Left renal pelvis (tissue), 4 donors: ENCODE results near the gene DNAJC9. TPM values are rescaled to one million over a fixed set of nuclear protein-coding genes. Genes with fewer than 3 reads are reported as not detected.

Source experiments
- polyA plus RNA-seq, 4 donors: library from polyadenylated mRNA; unstranded; fragments of 120-200 nt; gene quantifications; one replicate each; pipeline ENCODE4 v1.2.1, GENCODE V29; 2013; ENCODE audit not compliant: insufficient read length in 4 of 4

Gene DNAJC9
- polyA plus RNA-seq, 4 donors, result 28.1 to 38.8 (median 33.0) TPM

Other genes starting within 250 kb of the DNAJC9 start
- 100 to 1,000 TPM in 1 of 4 donors, 10 to 100 TPM in 3; 74.6 to 114 (median 88.6) TPM for gene P4HA1, start 150.4 kb downstream of the DNAJC9 start, polyA plus RNA-seq
- gene NUDT13, start 136.8 kb downstream of the DNAJC9 start, polyA plus RNA-seq, result 1 to 10 TPM; 2.9 to 9.4 (median 5.9) TPM
- 10 to 100 TPM; 34.9 to 44.0 (median 39.1) TPM for gene ECD, start 79.2 kb downstream of the DNAJC9 start, polyA plus RNA-seq
- 10 to 100 TPM; 41.6 to 52.5 (median 43.1) TPM for gene FAM149B1, start 79.1 kb downstream of the DNAJC9 start, polyA plus RNA-seq
- gene MRPS16, start 5.4 kb upstream of the DNAJC9 start, polyA plus RNA-seq, result 10 to 100 TPM; 60.8 to 93.7 (median 76.2) TPM
- gene CFAP70, start 111.6 kb upstream of the DNAJC9 start, polyA plus RNA-seq, result 10 to 100 TPM in 3 of 4 donors, 1 to 10 TPM in 1; 2.7 to 24.5 (median 14.5) TPM
- gene ANXA7, start 166.8 kb upstream of the DNAJC9 start, polyA plus RNA-seq, result 100 to 1,000 TPM in 1 of 4 donors, 10 to 100 TPM in 3; 82.4 to 101 (median 91.3) TPM
- gene MSS51, start 186.3 kb upstream of the DNAJC9 start, polyA plus RNA-seq, result 1 to 10 TPM; 1.5 to 5.0 (median 1.9) TPM
- 10 to 100 TPM; 70.6 to 87.0 (median 71.7) TPM for gene PPP3CB, start 248.8 kb upstream of the DNAJC9 start, polyA plus RNA-seq